ENCODE results near the gene NFKB1.

The NFKB1 gene

DNA sequence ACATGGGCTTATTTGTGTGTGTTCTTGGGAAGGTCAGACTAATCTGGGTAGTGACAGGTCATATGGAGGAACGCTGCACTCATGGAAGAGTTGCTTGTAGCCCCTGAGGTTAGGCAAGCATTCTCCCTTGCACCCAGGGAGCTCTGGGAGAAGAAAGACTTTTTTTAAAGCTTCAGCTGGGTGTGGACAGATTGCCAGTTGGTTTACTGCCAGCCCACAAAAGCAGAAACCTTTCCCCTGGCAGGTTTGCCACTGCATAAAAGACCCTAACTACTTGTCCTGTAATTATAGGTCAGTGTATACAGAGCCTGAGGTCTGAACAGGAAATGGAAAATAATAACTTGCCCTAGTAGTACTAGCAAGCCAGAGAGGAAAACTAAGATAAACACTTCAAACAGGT, 7.4 kb upstream of the NFKB1 start:
- no peak overlapping the region for H3K4me3 ChIP-seq (ENCODE audit: low read depth, low read length)

DNA sequence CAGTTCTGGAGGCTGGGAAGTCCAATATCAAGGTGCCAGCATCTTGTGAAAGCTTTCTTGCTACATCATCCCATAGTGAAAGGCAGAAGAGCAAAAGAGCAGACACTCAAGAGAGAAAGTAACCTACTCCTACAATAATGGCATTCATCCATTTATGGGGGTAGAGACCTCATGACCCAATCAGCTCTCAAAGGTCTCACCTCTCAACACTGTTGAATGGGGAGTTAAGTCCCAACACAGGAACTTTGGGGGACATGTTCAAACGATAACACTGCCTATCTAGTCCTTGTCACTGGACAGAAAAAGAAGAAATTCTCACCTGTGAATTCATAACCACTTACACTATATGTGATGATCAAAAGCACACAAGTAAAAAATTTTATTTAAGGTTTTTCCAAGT, 6.6 kb upstream of the NFKB1 start:
- H3K4me3 ChIP-seq (ENCODE audit: low read depth, low read length) = no peak overlapping the region

DNA sequence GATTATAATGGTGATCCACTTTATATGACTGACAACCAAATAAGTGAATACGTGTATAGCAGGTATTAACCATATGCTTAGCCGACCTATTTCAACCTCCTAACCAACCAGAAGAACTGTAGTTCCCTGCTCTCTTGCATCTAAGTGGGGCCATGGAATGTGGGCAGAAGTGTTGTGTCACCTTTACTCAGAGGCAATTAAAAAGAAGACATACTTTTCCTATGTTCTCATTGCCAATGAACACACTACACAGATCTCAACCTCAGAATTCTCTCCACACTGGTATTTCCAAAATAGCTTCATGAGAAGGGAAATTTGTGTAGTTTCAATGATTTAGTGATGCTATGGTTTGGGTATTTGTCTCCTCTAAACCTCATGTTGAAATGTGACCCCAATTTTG, 3.2 kb upstream of the NFKB1 start:
- no peak overlapping the region for H3K4me3 ChIP-seq (ENCODE audit: low read depth, low read length)

DNA sequence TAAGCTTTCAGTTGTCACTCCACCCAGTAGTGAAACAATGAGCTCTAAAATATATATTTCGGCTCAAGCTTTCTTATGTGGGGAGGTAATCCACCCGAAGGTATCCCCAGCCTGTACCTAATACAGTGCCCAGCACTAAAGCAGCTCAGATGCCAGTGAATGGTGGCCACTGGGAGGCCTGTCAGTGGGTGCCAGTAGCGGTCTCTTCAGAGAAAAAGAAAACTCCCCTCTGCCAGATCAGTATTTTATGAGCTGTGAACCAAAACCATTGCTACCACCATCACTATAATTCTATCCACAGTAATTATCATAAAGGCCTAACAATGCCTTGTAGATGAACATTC, 835 bp upstream of the NFKB1 start:
- peak overlapping the region; percentile 55 for H3K4me3 ChIP-seq (ENCODE audit: low read depth, low read length)

DNA sequence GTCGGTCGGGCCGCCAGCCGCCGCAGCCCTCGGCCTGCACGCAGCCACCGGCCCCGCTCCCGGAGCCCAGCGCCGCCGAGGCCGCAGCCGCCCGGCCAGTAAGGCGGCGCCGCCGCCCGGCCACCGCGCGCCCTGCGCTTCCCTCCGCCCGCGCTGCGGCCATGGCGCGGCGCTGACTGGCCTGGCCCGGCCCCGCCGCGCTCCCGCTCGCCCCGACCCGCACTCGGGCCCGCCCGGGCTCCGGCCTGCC, 213 bp downstream of the NFKB1 start:
- H3K4me3 ChIP-seq (ENCODE audit: low read depth, low read length) = peak overlapping the region; percentile 74

DNA sequence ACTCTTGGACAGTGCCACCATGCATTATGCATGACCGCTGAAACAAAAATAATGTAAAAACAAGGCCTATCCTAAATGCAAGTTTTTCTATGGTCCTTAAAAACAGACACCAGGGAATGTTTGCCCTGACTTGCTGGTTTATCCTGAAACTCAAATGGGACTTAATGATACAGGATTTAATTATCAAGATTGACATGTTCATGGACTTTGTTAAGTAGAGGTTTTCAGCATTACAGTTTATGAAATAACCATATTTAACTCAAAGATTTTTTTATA, 1.3 kb downstream of the NFKB1 start:
- peak overlapping the region; percentile 74 for H3K4me3 ChIP-seq (ENCODE audit: low read depth, low read length)

DNA sequence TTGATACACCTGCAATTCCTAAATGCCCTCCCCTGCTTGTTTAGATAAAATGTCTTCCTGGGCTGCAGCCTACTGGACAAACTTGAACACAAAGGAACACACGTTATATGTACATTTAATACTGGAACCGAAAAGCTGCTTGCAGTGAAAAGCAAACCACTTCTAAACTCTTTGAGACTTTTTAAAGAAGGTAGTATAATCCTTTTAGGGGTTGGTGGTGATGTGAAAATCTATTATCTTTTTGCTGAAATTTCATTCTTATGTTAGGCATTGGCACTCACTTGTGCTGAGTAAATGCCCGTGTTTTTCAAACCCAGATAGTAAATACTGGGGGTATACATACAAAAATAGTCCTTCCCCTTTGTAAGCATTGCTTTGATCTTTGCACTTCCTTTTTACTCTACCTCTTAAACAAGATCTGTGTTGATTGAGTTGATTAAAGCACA, 2.2 kb downstream of the NFKB1 start:
- no peak overlapping the region for H3K4me3 ChIP-seq (ENCODE audit: low read depth, low read length)

DNA sequence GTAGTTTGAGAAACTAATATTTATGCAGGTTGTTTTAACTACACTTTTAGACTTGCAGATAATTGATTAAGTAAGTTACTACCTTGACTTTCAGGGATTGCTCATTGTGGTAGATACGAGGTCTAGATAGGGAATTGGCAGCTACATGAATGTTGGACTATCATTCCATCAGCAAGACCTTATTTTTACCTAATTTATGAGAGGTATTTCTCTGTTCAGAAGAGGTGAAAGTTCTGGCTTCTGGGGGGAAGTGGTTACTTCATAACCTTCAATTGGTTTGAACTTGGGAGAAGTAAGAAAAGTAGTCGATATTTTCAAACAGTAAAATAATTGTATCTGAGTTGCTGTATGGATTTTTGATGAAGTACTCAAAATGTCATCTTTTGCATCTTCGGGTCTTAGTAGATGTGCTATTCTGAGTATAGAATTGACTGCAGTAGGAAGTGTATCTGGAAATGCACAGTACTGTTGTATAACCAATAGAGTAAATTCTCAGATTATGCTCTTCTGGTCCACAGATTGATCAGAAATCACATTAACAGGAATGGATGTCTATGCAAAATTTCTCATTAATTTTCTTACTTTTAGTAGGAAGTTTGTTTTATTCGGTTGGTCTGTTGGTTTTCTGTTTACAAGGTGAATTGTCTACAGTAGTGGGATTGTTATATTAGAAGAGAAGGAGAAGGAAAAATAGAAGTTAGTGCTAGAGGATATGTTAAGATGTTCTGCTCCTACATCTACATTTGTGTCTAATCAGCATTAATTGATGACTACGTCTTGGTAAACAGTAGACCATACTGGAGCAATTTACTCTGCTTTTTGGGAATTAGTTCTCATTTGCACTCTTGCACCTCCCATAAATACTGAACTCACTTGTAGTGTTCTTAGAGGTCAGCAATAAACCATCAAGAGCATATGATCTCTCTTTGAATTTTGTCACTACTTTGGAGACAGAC, 3.0 kb downstream of the NFKB1 start:
- H3K4me3 ChIP-seq (ENCODE audit: low read depth, low read length) = no peak overlapping the region

DNA sequence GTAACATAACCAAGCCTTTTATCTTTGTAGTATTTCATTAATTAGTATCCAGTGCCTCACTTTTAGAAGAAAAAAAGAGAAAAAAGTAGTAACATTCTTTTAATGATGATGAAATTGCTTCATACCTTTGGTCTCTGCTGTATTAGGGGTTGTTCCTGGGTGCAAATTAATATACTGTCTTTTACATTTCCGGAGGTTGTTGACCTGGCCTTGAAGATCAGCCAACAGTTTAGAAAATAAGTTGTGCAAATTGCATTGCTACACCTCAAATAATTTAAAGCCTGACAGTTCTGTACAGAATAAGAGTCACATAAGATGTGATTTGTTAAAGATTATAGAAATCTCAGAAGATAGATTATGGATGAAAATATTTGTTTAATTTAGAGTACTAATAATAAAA, 3.8 kb downstream of the NFKB1 start:
- no peak overlapping the region for H3K4me3 ChIP-seq (ENCODE audit: low read depth, low read length)

DNA sequence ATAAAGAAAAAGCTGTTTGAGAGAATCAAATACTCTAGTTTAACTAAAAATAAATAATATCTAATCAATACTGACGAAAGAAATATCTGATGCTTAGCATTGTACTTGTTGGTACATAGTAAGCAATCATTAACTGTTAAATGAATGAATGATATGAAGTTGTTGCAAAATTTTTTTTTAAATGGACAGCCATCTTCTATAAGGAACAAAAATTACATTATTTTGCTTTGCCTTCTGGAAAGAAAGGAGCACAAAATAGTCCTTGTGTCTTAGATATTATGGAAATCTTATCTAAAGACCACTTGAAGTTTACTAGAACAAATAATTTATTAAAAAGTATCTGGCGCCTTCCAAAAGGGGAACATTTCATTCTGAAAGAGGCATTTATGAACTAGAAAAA, 4.5 kb downstream of the NFKB1 start:
- no peak overlapping the region for H3K4me3 ChIP-seq (ENCODE audit: low read depth, low read length)

DNA sequence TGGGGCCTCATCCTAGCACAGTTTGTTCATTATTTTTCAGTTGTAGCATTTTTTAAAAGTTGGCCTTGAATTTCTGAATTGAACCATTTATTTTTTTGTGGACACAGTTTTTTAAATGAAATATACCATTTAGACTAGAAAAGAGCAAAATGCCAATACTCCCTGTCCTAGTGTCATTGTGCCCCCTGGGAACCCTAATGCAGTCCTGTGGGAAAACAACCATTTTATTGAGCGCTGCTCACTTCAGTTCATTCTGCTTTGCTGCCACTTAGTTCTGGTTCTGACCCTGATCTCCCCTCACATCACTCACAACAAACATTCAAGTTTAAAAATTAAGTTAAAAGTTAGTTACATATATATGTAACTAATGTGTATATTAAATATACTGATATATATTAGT, 5.4 kb downstream of the NFKB1 start:
- H3K4me3 ChIP-seq (ENCODE audit: low read depth, low read length) = no peak overlapping the region

DNA sequence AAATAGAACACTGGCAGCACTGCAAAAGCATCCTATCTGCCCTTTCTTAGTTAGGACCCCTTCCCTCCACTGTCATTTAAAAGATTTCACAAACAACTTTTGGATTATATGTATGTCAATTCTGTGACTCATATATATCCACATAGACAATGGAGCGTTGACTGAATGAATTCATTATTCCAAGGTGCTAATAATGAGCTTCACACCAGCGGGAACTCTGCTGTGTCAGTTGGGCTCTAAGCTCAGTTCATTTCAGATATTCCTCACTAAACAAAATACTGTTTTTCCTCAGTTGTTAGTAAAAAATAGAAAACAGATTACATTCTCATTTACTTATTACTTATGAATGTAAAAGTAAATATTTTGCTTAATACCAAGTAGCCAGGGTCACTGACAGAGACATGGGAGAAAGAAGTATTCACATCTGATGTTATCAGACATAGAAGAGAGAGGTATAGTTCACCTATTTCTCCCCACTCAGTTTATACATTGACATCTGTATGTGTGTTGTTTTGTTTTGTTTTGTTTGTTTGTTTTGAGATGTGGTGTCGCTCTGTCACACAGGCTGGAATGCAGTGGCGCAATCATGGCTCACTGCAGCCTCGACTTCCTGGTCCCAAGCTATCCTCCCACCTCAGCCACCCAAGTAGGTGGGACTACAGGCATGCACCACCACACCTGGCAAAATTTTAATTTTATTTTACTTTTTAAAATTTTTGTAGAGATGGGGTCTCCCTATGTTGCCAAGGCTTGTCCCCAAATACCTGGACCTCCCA, 10.9 kb downstream of the NFKB1 start:
- H3K4me3 ChIP-seq (ENCODE audit: low read depth, low read length) = no peak overlapping the region

DNA sequence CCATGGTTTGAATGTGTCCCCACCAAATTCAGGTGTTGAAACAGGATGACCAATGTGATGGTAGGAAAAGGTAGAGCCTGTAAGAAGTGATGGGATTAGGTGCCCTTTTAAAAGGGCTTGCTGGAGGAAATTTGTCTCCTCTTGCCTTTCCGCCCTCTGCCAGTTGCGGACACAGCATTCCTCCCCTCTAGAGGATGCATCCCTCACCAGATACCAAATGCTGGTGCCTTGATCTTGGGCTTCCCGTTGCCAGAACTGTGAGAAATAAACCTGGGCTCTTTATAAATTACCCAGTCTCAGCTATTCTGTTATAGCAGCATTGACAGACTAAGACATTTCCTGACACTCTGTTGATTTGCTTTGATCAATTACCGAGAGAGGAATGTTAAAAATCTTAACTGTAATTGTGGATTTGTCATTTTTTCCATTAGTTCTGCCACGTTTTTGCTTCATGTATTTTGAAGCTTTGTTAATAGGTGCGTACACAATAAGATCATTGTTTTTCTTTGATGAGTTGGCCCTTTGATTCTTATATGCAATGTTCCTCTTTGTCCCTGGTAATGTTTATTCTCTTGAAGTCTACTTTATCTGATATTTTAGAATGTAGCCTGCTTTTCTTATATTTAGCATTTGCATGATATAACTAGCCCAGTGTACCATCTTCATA, 13.3 kb downstream of the NFKB1 start:
- no peak overlapping the region for H3K4me3 ChIP-seq (ENCODE audit: low read depth, low read length)

DNA sequence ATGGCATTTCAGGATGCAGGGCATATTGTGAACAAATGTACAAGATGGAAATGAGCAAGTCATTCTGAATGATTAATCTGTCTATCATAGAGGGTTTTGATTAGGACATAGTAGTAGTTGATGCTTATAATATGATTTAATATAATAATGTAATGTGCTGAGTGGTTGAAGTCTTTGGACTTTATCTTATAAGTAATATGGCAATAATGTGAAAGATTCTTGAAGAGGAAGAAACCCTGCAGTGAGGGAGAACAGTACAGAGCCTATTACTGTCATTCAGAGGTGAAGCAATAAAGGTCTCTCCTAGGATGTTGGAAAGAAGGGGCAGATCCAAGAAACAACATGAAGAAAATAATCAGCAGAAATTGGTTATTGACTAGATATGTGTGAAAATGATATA, 16.6 kb downstream of the NFKB1 start:
- no peak overlapping the region for H3K4me3 ChIP-seq (ENCODE audit: low read depth, low read length)

DNA sequence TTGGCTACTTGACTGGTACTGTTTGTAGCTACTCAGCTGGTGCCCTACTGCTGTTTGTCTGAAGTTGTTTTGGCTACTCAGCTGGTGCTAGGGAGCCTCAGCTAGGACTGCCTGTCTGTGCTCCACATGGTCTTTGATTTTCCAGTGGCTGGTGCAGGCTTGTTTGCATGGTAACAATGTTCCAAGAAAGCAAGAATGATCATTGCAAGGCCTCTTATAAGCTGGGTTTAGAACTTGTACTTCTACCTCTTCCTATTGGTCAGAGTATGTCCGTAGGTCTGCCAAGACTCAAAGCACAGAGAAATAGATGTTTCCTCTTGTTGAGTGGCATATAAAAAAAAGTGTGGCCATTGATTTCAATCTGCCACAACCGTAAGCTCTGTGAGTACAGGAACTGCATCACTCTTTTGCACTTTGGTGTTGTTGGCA, 17.6 kb downstream of the NFKB1 start:
- no peak overlapping the region for H3K4me3 ChIP-seq (ENCODE audit: low read depth, low read length)

DNA sequence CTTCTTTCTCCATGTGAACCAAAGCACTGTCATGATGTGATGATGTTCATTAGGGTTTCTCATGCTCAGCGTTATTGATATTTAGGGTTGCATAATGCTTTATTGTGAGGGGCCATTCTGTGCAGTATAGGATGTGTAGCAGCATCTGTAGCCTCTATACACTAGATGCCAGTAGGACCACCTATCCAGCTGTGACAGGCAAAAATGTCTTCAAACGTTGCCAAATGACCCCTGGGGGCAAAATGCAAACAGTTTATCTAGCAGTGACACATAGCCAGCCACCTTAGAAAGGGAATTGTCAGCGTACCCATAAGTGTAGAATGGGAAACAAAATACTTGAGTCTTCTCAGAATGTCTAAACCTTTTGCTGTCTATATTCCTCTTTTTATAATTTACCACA, 18.8 kb downstream of the NFKB1 start:
- H3K4me3 ChIP-seq (ENCODE audit: low read depth, low read length) = no peak overlapping the region

DNA sequence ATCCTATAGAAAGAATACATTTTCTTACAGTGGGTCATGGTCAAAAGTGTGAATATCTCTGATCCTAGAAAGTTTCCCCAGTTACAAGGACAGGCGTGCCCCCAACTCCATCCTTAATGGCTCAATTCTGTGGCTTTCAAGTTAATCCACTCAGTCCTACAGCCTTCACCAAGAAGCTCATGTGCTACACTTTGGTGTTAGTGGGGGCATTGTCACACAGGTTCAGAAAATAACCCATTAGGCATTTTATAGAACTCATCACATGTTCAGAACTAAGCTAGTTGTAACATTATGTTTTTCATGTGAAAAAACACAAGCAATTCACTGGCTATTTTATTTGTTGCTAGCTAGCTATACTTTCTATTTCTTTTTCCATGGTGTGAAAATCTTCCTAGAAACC, 20.4 kb downstream of the NFKB1 start:
- H3K4me3 ChIP-seq (ENCODE audit: low read depth, low read length) = no peak overlapping the region

DNA sequence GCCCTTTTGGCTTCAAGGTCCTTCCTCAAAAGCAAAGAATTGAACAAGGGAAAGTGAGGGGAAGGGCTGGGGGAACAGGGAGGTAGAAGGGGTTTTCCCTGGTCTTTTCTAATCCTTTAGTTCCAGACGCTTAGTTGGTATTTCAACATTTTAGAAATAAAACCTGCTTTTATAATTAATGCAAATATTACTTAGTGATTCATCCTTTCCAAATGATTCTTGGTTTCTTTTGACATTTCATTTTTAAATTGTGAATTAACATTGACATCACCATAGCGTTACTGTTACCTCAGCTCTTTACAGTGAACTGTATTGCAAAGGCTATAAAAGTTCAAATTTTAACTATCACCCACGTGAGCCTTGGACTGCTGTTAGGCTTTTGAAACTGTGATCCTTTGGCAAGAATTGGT, 20.9 kb downstream of the NFKB1 start:
- no peak overlapping the region for H3K4me3 ChIP-seq (ENCODE audit: low read depth, low read length)

DNA sequence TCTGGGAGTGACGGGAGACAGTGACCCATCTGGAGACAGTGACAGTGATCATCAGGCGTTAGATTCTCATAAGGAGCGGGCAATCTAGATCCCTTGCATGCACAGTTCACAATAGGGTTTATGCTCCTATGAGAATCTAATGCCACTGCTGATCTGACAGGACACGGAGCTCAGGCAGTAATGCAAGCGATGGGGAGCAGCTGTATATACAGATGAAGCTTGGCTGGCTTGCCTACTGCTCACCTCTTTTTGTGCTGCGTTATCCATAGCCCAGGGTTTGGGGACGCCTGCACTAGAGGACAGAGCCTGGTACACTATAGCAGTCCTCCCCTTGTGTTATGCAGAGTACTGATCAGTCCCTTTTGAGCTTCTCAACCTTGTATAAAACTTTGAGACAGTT, 23.5 kb downstream of the NFKB1 start:
- no peak overlapping the region for H3K4me3 ChIP-seq (ENCODE audit: low read depth, low read length)

DNA sequence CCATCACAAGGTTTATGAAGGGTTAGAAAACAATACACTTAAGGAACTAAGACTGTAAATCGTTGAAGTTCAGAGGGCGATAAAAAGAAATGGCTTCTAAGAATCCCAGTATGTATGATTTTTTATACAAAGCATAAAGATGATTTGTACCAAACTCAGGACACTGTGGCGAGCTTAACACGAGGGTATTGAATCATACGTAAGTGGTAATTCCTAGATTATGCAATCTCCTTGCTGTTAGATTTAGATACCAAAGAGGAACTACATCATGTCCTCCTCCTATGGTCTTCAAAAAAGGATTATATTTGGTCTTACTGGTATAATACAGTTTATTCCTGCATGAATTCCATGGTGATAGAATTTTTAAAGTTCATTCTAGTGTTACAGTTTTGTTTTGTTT, 23.9 kb downstream of the NFKB1 start:
- H3K4me3 ChIP-seq (ENCODE audit: low read depth, low read length) = no peak overlapping the region

DNA sequence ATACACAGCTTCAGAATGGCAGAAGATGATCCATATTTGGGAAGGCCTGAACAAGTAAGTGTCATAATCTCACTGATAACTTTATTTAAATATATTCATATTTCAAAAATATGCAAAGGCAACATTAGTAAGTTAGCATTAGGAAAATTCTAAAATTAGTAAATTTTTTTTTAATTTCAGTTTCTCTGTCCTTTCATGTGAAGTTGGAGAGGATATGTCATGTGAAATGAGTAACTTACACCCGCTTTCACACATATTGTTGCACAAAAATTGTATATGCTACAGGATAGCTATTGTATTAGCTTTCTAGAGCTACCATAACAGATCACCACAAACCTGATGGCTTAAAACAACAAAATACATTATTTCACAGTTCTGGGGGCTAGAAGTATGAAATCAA, 24.3 kb downstream of the NFKB1 start:
- no peak overlapping the region for H3K4me3 ChIP-seq (ENCODE audit: low read depth, low read length)

DNA sequence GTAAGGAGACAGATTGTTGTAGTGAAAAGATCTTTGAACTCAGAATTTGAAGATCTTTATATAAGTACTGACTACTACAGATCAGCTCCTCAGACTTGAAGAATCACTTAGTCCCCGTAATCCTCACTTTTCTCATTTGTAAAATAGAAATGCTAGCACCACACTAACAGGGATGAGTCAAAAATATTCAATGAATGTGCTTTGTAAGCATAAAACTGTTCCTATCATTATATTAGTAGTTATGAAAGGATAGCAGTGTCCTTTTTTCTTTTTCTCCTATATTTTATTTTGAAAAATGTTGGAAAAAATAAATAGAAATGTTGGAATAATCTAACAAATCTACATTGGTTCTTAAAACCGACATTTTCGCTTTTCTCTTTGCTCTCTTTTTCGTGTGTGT, 25.4 kb downstream of the NFKB1 start:
- H3K4me3 ChIP-seq (ENCODE audit: low read depth, low read length) = no peak overlapping the region
